ENCODE results near the gene KCNJ18. TPM values are rescaled to one million over a fixed set of nuclear protein-coding genes. Genes with fewer than 3 reads are reported as not detected.
"Not testable (repeated sequence)": the region's sequence is repeated elsewhere in the genome, so short reads cannot be mapped to it uniquely, and the experiment has no call there.

The KCNJ18 gene
- total RNA-seq, 1 donor from 2014 or later = not detected

DNA sequence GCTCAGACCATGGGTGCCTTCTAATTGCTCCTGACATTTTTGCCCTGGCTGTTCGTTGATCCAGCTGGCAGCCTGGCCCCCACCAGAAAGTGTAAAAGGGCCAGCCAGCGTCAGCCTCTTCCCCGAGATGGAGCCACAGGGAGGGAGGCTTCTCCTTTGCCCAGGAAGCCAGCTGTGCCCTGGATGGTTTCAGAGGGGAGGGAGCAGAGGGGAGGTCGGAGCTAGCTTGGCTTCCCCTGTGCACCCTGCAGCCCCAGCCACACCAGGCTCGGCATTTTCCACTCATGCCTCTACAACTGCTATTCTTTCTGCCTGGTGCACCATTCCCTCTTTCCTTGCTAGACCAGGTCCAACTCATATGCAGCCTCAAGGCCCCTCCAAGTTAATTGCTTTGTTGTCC is 56.4 kb downstream of the KCNJ18 start:
- intact Hi-C loops (cut with micrococcal nuclease); H3K27ac Mint-ChIP-seq: not testable (repeated sequence)

DNA sequence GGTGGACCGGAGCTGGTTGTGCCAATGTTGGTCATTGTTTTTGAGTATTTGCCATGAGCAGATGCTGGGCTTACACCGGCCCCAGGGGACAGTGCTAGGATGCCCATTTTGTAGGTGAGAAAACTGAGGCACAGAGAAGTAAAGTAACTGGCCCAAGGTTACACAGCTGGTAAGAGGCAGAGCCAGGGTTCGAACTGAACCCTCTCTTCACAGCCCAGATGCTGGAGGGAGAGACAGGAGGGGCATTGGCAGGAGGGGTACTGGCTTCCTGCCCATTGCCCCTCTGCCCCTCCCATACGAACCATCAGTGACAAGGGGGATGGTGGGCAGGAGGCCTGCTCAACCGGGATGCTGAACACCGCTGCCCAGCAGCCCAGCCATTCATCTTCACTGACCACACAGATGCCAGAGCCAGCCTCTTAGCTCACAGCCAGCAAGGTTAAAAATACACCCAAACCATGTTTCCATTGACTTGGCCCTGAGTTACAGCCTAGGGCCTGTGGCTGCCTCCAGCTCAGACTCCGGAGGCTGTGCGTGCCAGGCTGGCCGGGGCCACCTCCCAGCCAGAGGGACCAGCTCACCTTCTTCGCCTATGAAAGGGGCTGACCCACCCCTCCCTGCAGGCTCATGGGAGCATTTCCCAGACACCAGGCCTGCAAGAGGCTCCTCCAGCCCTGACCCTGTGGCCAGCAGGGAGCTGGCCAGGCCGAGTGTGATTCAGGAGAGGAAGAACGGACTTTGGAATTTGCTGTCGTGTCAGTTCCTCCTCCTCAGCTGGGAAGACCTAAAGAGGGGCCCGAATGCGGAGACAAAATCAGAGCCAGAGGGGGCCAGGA is 57.6 kb downstream of the KCNJ18 start:
- H3K4me3 Mint-ChIP-seq; intact Hi-C loops (cut with micrococcal nuclease); DNase-seq; H3K36me3 Mint-ChIP-seq (ENCODE audit: low read depth); H3K27ac Mint-ChIP-seq; H3K9me3 Mint-ChIP-seq; H3K27me3 Mint-ChIP-seq; H3K4me1 Mint-ChIP-seq: not testable (repeated sequence)

More for the DNA sequence above, 56.4 kb downstream of the KCNJ18 start:
- H3K27me3 Mint-ChIP-seq; H3K9me3 Mint-ChIP-seq; H3K4me1 Mint-ChIP-seq; DNase-seq; H3K4me3 Mint-ChIP-seq; H3K36me3 Mint-ChIP-seq (ENCODE audit: low read depth): not testable (repeated sequence)

DNA sequence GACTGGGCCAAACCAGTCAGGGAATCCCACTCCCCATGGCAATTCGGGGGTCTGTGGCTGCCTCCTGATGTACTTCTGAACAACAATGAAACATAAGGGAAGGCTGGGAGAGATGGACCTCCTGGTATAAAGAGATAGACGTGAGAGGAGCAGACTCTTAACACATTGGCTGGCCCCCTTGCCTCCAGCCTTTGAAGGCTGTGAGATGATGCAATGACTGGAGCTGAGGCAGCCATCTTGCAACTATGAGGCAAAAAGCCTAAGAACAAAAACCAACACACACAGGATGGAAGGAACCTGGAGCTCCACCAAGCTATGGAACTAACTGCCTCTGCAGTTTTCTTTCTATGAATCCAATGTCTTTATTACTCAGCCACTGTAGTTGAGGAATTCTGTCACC is 58.8 kb downstream of the KCNJ18 start:
- H3K9me3 Mint-ChIP-seq; DNase-seq; H3K4me1 Mint-ChIP-seq; H3K4me3 Mint-ChIP-seq; H3K27me3 Mint-ChIP-seq; H3K36me3 Mint-ChIP-seq (ENCODE audit: low read depth); intact Hi-C loops (cut with micrococcal nuclease); H3K27ac Mint-ChIP-seq: not testable (repeated sequence)

All from activated CD4-positive, alpha-beta T cell treated with anti-CD3 and anti-CD28 coated beads, Interleukin-2, amount 10 ng/mL, durations not matched to agents 24 days and 14 days (primary cell).